Endothelial cell of umbilical vein (primary cell): ENCODE measurements around the gene COPB1. TPM values are rescaled to one million over a fixed set of nuclear protein-coding genes. Genes with fewer than 3 reads are reported as not detected.
A peak's percentile ranks its signal among the peaks of the same experiment; 100 is the strongest.

ENCODE experiments used
- BruUV-seq: library from RNA; stranded (reverse); fragments of 400-500 nt; replicated peaks from 2 replicates; lab custom pipeline; 2021; lab: Mats Ljungman, UMichigan
- CTCF ChIA-PET: fragments of 300-600, 350-600 bp; sonication (Branson Sonifier 250); formaldehyde crosslinking; loops from one replicate; lab custom pipeline; 2021; ENCODE audit warnings: antibody characterized with exemption, inconsistent platforms; lab: Charles Lee
- POLR2A ChIA-PET: fragments of 300-600, 350-600 bp; sonication (Branson Sonifier 250); formaldehyde crosslinking; loops from one replicate; lab custom pipeline; 2021; ENCODE audit warnings: antibody characterized with exemption, inconsistent platforms; lab: Charles Lee
- DNase-seq: peaks from one replicate; pipeline ENCODE4 v3.0.0-alpha.2; 2011; ENCODE audit warnings: low read depth, low spot score
- FAIRE-seq: peaks from 2 replicates; lab custom pipeline; 2011; peaks lifted over from hg19 to GRCh38; lab: Jason Lieb, UNC
- H2AFZ ChIP-seq: 2 replicates; pipeline ENCODE4 v1.6.0; 2012; ENCODE audit warnings: low read depth, low read length, control low read depth, inconsistent platforms
- H3K27ac ChIP-seq: 2 replicates; pipeline ENCODE4 v1.5.1; 2011; ENCODE audit warnings: low read depth, mild to moderate bottlenecking, control low read depth, low read length, moderate library complexity; ENCODE audit not compliant: insufficient read depth
- H3K27me3 ChIP-seq, 2 experiments: 2 replicates each; pipeline versions ENCODE4 v1.6.0 to v1.6.1; 2011; ENCODE audit warnings: low read length in 2 of 2, mixed read lengths in 1 of 2; ENCODE audit not compliant: control insufficient read depth in 2 of 2, insufficient read depth in 2 of 2
- H3K36me3 ChIP-seq, 2 experiments: 2 replicates in 1 of 2; 3 replicates in 1 of 2; pipeline ENCODE4 v1.5.1; 2011; ENCODE audit warnings: low read length in 2 of 2, mild to moderate bottlenecking in 1 of 2, moderate library complexity in 1 of 2; ENCODE audit not compliant: control insufficient read depth in 2 of 2, insufficient read depth in 2 of 2; ENCODE audit errors: extremely low read depth in 1 of 2
- H3K4me1 ChIP-seq: 3 replicates; pipeline ENCODE4 v1.5.1; 2011; ENCODE audit warnings: mild to moderate bottlenecking, low read length; ENCODE audit not compliant: control insufficient read depth, insufficient read depth; ENCODE audit errors: extremely low read depth
- H3K4me2 ChIP-seq: 2 replicates; pipeline ENCODE4 v1.6.1; 2011; ENCODE audit warnings: low read length, control low read depth, mixed read lengths; ENCODE audit not compliant: insufficient read depth
- H3K4me3 ChIP-seq, 3 experiments: fragments of 200-600 bp in 1 of 3; sonication (generic), shearing (Covaris generic) in 1 of 3; replicated peaks in 1 of 3; 2 replicates each; pipeline ENCODE4 v1.5.1; 2011 to 2016; ENCODE audit warnings: control low read depth in 3 of 3, low read length in 3 of 3, mild to moderate bottlenecking in 2 of 3, inconsistent platforms in 1 of 3, low read depth in 1 of 3, moderate library complexity in 1 of 3; ENCODE audit not compliant: insufficient read depth in 1 of 3
- H3K79me2 ChIP-seq: 2 replicates; pipeline ENCODE4 v1.6.0; 2012; ENCODE audit warnings: low read length, inconsistent platforms; ENCODE audit not compliant: control insufficient read depth, insufficient read depth
- H3K9ac ChIP-seq: replicated peaks from 2 replicates; pipeline ENCODE3; 2011; ENCODE audit warnings: low read length, control low read depth; ENCODE audit not compliant: insufficient read depth; ENCODE audit errors: extremely low read depth
- H3K9me1 ChIP-seq: replicated peaks from 3 replicates; pipeline ENCODE4 v1.6.0; 2011; ENCODE audit warnings: mild to moderate bottlenecking, low read length; ENCODE audit not compliant: control insufficient read depth, insufficient read depth; ENCODE audit errors: extremely low read depth
- H3K9me3 ChIP-seq: replicated peaks from 2 replicates; pipeline ENCODE4 v1.5.1; 2012; ENCODE audit warnings: low read length, inconsistent platforms; ENCODE audit not compliant: control insufficient read depth, insufficient read depth
- H4K20me1 ChIP-seq: replicated peaks from 2 replicates; pipeline ENCODE3; 2011; ENCODE audit warnings: mild to moderate bottlenecking, low read length; ENCODE audit not compliant: control insufficient read depth, insufficient read depth; ENCODE audit errors: extremely low read depth
- CTCF ChIP-seq, 2 donors: IDR thresholded peaks; 1 replicate in 1 of 2; 2 replicates in 1 of 2; pipeline ENCODE4 v1.5.1; 2011; ENCODE audit warnings: low read length in 2 of 2, mild to moderate bottlenecking in 2 of 2, moderate library complexity in 2 of 2, control low read depth in 1 of 2, inconsistent platforms in 1 of 2, low read depth in 1 of 2; ENCODE audit not compliant: insufficient read depth in 1 of 2; ENCODE audit errors: extremely low read depth in 1 of 2
- EZH2 ChIP-seq: IDR thresholded peaks from 2 replicates; pipeline ENCODE4 v1.6.1; 2012; ENCODE audit warnings: borderline replicate concordance, low read depth, mild to moderate bottlenecking, moderate library complexity, low read length, inconsistent platforms; ENCODE audit not compliant: severe bottlenecking
- GATA2 ChIP-seq: IDR thresholded peaks from 2 replicates; pipeline ENCODE4 v1.7.0; 2011; ENCODE audit warnings: low read depth, mild to moderate bottlenecking, moderate library complexity, mixed read lengths, low read length; ENCODE audit not compliant: insufficient read length, insufficient read depth
- JUN ChIP-seq: IDR thresholded peaks from 2 replicates; pipeline ENCODE4 v1.6.1; 2011; ENCODE audit warnings: borderline replicate concordance, low read depth; ENCODE audit not compliant: insufficient read length, insufficient read depth
- dilution Hi-C: fragments of 300-500 bp; cut with MboI; formaldehyde crosslinking; loops from one replicate; pipeline ENCODE4 v1.15.0; 2019; ENCODE audit warnings: low sequenced_read_pairs; ENCODE audit not compliant: extremely low pct_ligation_motif_present
- intact Hi-C: fragments of 100-400 bp; cut with micrococcal nuclease; formaldehyde crosslinking; loops from one replicate; pipeline ENCODE4 v1.10.0; 2022
- polyA plus RNA-seq, 4 experiments: library from polyadenylated mRNA; depleted of rRNA in 3 of 4; stranded (reverse) in 3 of 4; unstranded in 1 of 4; fragments of >200 nt; gene quantifications; 2 replicates each; pipeline versions ENCODE4 v1.2.1 to v1.2.3, GENCODE V29; 2011 to 2012; ENCODE audit warnings: missing spikeins in 1 of 4
- total RNA-seq: library from RNA; stranded (reverse); gene quantifications from 2 replicates; pipeline ENCODE4 v1.2.3, GENCODE V29; 2021

The COPB1 gene
- total and polyA plus RNA-seq, 2 donors (not counting 3 experiments of a cell fraction or from before 2014, with no cell fraction given): 61.1 to 145 TPM

- H3K4me1 ChIP-seq: peaks cover 3% of the 10 kb centered on the region
- ChIA-PET CTCF (interaction anchor here (0.6 to 3.1 kb wide), 8 partner anchors 9 to 563 kb away, joined by 3 to 18 read pairs (median 3); no protein-coding TSS in a partner anchor), POLR2A (no interaction called here)
- H3K36me3 ChIP-seq: no peaks in the 10 kb centered on the region
- no peak for TF ChIP-seq EZH2
- no peak for TF ChIP-seq JUN
- no peak for TF ChIP-seq GATA2
- peak in 1 of 2 donors; percentile 9 for TF ChIP-seq CTCF (IDR thresholded peaks at IDR 0.05; ENCODE audit: extremely low read depth in 1 of 2, insufficient read depth in 1 of 2, low read depth in 1 of 2, low read length in 2 of 2)
- intact Hi-C loops (no loop called here), dilution Hi-C loops (no loop called here)
- H3K9ac ChIP-seq: no peak overlapping the region
- no peaks in the 10 kb centered on the region for H3K9me3 ChIP-seq
- H3K79me2 ChIP-seq: no peaks in the 10 kb centered on the region
- DNase-seq: no peak
- H3K4me2 ChIP-seq: no peak overlapping the region
- no peak overlapping the region for H3K4me3 ChIP-seq
- H3K27ac ChIP-seq: no peak overlapping the region
- no TSS peak for BruUV-seq
- no peaks in the 10 kb centered on the region for H3K9me1 ChIP-seq
- H3K27me3 ChIP-seq: no peaks in the 10 kb centered on the region
- no peak overlapping the region for H2AFZ ChIP-seq
- no peaks in the 10 kb centered on the region for H4K20me1 ChIP-seq
- peak; percentile 44 for FAIRE-seq
These were observed 86.1 kb downstream of the COPB1 start for GRCh38 chr11:14413307-14414069.
